Karpas-422 (cell line): ENCODE measurements around the gene TNFRSF12A. TPM values are rescaled to one million over a fixed set of nuclear protein-coding genes. Genes with fewer than 3 reads are reported as not detected.
"Not testable (repeated sequence)": the region's sequence is repeated elsewhere in the genome, so short reads cannot be mapped to it uniquely, and the experiment has no call there.

ENCODE experiments used
- DNase-seq: peaks from one replicate; pipeline ENCODE4 v3.0.0-alpha.2; 2015
- H2AFZ ChIP-seq: fragments of 200-600 bp; sonication (generic); 2 replicates; pipeline ENCODE4 v1.6.1; 2014; ENCODE audit warnings: antibody characterized with exemption, low read length, mixed read lengths
- H3K27ac ChIP-seq: fragments of 200-600 bp; sonication (generic); 2 replicates; pipeline ENCODE4 v1.5.1; 2014; ENCODE audit warnings: mild to moderate bottlenecking, low read length, moderate library complexity
- H3K27me3 ChIP-seq: fragments of 200-600 bp; sonication (generic); 2 replicates; pipeline ENCODE4 v1.6.1; 2014; ENCODE audit warnings: low read length, mixed read lengths
- H3K36me3 ChIP-seq: fragments of 200-600 bp; sonication (generic); 2 replicates; pipeline ENCODE4 v1.6.1; 2014; ENCODE audit warnings: low read length, mixed read lengths; ENCODE audit not compliant: insufficient read depth
- H3K4me1 ChIP-seq: fragments of 200-600 bp; sonication (generic); 2 replicates; pipeline ENCODE4 v1.6.1; 2014; ENCODE audit warnings: mild to moderate bottlenecking, low read length, mixed read lengths
- H3K4me2 ChIP-seq: fragments of 200-600 bp; sonication (generic); 2 replicates; pipeline ENCODE4 v1.6.1; 2014; ENCODE audit warnings: low read length, low read depth, mild to moderate bottlenecking; ENCODE audit not compliant: poor library complexity, severe bottlenecking
- H3K4me3 ChIP-seq: fragments of 200-600 bp; sonication (generic); 2 replicates; pipeline ENCODE4 v1.5.1; 2014; ENCODE audit warnings: mild to moderate bottlenecking, antibody characterized with exemption, low read length, mixed read lengths
- H3K79me2 ChIP-seq: fragments of 200-600 bp; sonication (generic); 2 replicates; pipeline ENCODE4 v1.6.1; 2014; ENCODE audit warnings: mild to moderate bottlenecking, low read length, mixed read lengths
- H3K9ac ChIP-seq: fragments of 200-600 bp; sonication (generic); 2 replicates; pipeline ENCODE4 v1.6.0; 2014; ENCODE audit warnings: low read length
- H3K9me2 ChIP-seq: fragments of 200-600 bp; sonication (generic), shearing (Covaris generic); replicated peaks from 2 replicates; pipeline ENCODE4 v1.6.0; 2014; ENCODE audit warnings: mild to moderate bottlenecking, low read length, moderate library complexity; ENCODE audit not compliant: insufficient read depth
- H3K9me3 ChIP-seq: fragments of 300-700, 200-600 bp; sonication (generic); 2 replicates; pipeline ENCODE4 v1.6.1; 2014; ENCODE audit warnings: low read length, mixed read lengths
- H4K20me1 ChIP-seq: fragments of 200-600 bp; sonication (generic); 2 replicates; pipeline ENCODE4 v1.6.1; 2014; ENCODE audit warnings: mild to moderate bottlenecking, antibody characterized with exemption, low read length, low read depth; ENCODE audit not compliant: insufficient read depth
- total RNA-seq: library from RNA; depleted of rRNA; stranded (reverse); fragments of >200 nt; shearing (Covaris generic); gene quantifications from 2 replicates; pipeline ENCODE4 v1.2.3, GENCODE V29; 2014; ENCODE audit warnings: low replicate concordance

Gene TNFRSF12A
- total RNA-seq, 1 experiment from 2014 or later, result 9.4 TPM

- Histone ChIP-seq H3K9ac (no peak overlapping the region), H3K9me3 (no peaks in the 10 kb centered on the region), H3K27me3 (no peaks in the 10 kb centered on the region), H3K36me3 (no peaks in the 10 kb centered on the region), H3K4me2 (no peak overlapping the region), H3K4me1 (peaks cover 5% of the 10 kb centered on the region), H3K4me3 (no peak overlapping the region), H3K79me2 (no peaks in the 10 kb centered on the region), H3K9me2 (no peaks in the 10 kb centered on the region), H2AFZ (no peak overlapping the region), H3K27ac (no peak overlapping the region), H4K20me1 (no peaks in the 10 kb centered on the region)
- no peak for DNase-seq
Observed at GRCh38 chr16:3063625-3064386, 43.6 kb downstream of the TNFRSF12A start.

- H3K4me1 ChIP-seq, result no peaks in the 10 kb centered on the region
Observed at GRCh38 chr16:3065069-3065741, 45.0 kb downstream of the TNFRSF12A start, which contains the start of gene IL32. TSS of gene IL32 (plus strand) at chr16:3065640. CDS start at chr16:3065812, 172 bp downstream.

GRCh38 chr16:3065742-3066439, 45.7 kb downstream of the TNFRSF12A start:
- Histone ChIP-seq H3K36me3 (no peaks in the 10 kb centered on the region), H3K4me2 (no peak overlapping the region), H3K79me2 (no peaks in the 10 kb centered on the region), H4K20me1 (no peaks in the 10 kb centered on the region), H3K9ac (no peak overlapping the region), H3K9me2 (no peaks in the 10 kb centered on the region), H2AFZ (no peak overlapping the region), H3K4me1 (no peaks in the 10 kb centered on the region), H3K27ac (no peak overlapping the region), H3K27me3 (no peaks in the 10 kb centered on the region), H3K4me3 (no peak overlapping the region), H3K9me3 (no peaks in the 10 kb centered on the region)
- no peak for DNase-seq

More at GRCh38 chr16:3065069-3065741, 45.0 kb downstream of the TNFRSF12A start, which contains the start of gene IL32:
- no peaks in the 10 kb centered on the region for H3K9me3 ChIP-seq
- no peaks in the 10 kb centered on the region for H4K20me1 ChIP-seq
- H3K4me2 ChIP-seq, result no peak within 1 kb of the TSS
- DNase-seq, result no peak
- no peaks in the 10 kb centered on the region for H3K36me3 ChIP-seq
- H3K9ac ChIP-seq, result no peak within 1 kb of the TSS
- no peaks in the 10 kb centered on the region for H3K9me2 ChIP-seq
- no peaks in the 10 kb centered on the region for H3K79me2 ChIP-seq
- H3K27me3 ChIP-seq, result no peaks in the 10 kb centered on the region
- no peak within 1 kb of the TSS for H2AFZ ChIP-seq
- no peak within 1 kb of the TSS for H3K4me3 ChIP-seq
- no peak within 1 kb of the TSS for H3K27ac ChIP-seq

- H4K20me1 ChIP-seq, result no peaks in the 10 kb centered on the region
- H3K36me3 ChIP-seq, result no peaks in the 10 kb centered on the region
- H3K9me2 ChIP-seq, result no peaks in the 10 kb centered on the region
- no peak overlapping the region for H3K4me3 ChIP-seq
- no peak overlapping the region for H2AFZ ChIP-seq
- H3K9ac ChIP-seq, result no peak overlapping the region
- H3K27me3 ChIP-seq, result no peaks in the 10 kb centered on the region
- H3K27ac ChIP-seq, result no peak overlapping the region
- H3K79me2 ChIP-seq, result no peaks in the 10 kb centered on the region
- no peak overlapping the region for H3K4me2 ChIP-seq
- no peaks in the 10 kb centered on the region for H3K4me1 ChIP-seq
- no peaks in the 10 kb centered on the region for H3K9me3 ChIP-seq
- no peak for DNase-seq
Observed at GRCh38 chr16:3066440-3066748, 46.2 kb downstream of the TNFRSF12A start.

GRCh38 chr16:3068487-3068886, 48.3 kb downstream of the TNFRSF12A start:
- no peak for DNase-seq
- Histone ChIP-seq H3K9me3 (no peaks in the 10 kb centered on the region), H3K4me2 (no peak overlapping the region), H3K4me3 (no peak overlapping the region), H4K20me1 (no peaks in the 10 kb centered on the region), H3K9me2 (no peaks in the 10 kb centered on the region), H3K27ac (no peak overlapping the region), H2AFZ (no peak overlapping the region), H3K4me1 (no peaks in the 10 kb centered on the region), H3K79me2 (no peaks in the 10 kb centered on the region), H3K36me3 (no peaks in the 10 kb centered on the region), H3K9ac (no peak overlapping the region), H3K27me3 (no peaks in the 10 kb centered on the region)

GRCh38 chr16:3069146-3069545, 49.0 kb downstream of the TNFRSF12A start:
- not testable (repeated sequence) for DNase-seq, H3K27ac ChIP-seq, H3K79me2 ChIP-seq, H3K4me1 ChIP-seq, H3K27me3 ChIP-seq, H3K9ac ChIP-seq, H3K9me3 ChIP-seq, H4K20me1 ChIP-seq, H2AFZ ChIP-seq, H3K36me3 ChIP-seq, H3K9me2 ChIP-seq, H3K4me2 ChIP-seq, H3K4me3 ChIP-seq

- no peak overlapping the region for H3K4me2 ChIP-seq
- no peaks in the 10 kb centered on the region for H3K36me3 ChIP-seq
- no peak overlapping the region for H3K4me3 ChIP-seq
- H3K4me1 ChIP-seq, result peaks cover 4% of the 10 kb centered on the region
- no peak overlapping the region for H2AFZ ChIP-seq
- no peaks in the 10 kb centered on the region for H3K79me2 ChIP-seq
- no peak overlapping the region for H3K27ac ChIP-seq
- H3K9me2 ChIP-seq, result no peaks in the 10 kb centered on the region
- no peaks in the 10 kb centered on the region for H3K27me3 ChIP-seq
- H3K9me3 ChIP-seq, result no peaks in the 10 kb centered on the region
- no peaks in the 10 kb centered on the region for H4K20me1 ChIP-seq
- DNase-seq, result no peak
- no peak overlapping the region for H3K9ac ChIP-seq
Observed at GRCh38 chr16:3070608-3071111, 50.5 kb downstream of the TNFRSF12A start.

GRCh38 chr16:3071655-3072054, 51.5 kb downstream of the TNFRSF12A start:
- H2AFZ ChIP-seq, result no peak overlapping the region
- H3K9me2 ChIP-seq, result no peaks in the 10 kb centered on the region
- DNase-seq, result no peak
- no peaks in the 10 kb centered on the region for H3K79me2 ChIP-seq
- no peak overlapping the region for H3K9ac ChIP-seq
- H3K27ac ChIP-seq, result no peak overlapping the region
- H3K27me3 ChIP-seq, result no peaks in the 10 kb centered on the region
- H3K36me3 ChIP-seq, result no peaks in the 10 kb centered on the region
- no peak overlapping the region for H3K4me3 ChIP-seq
- peaks cover 4% of the 10 kb centered on the region for H3K4me1 ChIP-seq
- H3K9me3 ChIP-seq, result no peaks in the 10 kb centered on the region
- H3K4me2 ChIP-seq, result no peak overlapping the region
- no peaks in the 10 kb centered on the region for H4K20me1 ChIP-seq
